GM21423 (cell line): Measurements from ENCODE around the gene QTRT2.

Experiments used
- ATAC-seq: cut with Tn5 transposase; IDR thresholded peaks from one replicate; pipeline ENCODE4 v1.9.1; 2021; ENCODE audit warnings: mild to moderate bottlenecking, moderate library complexity; ENCODE audit not compliant: unreplicated experiment

The QTRT2 gene

GRCh38 chr3:114056130-114057010, at the start of gene QTRT2, which contains the start of gene CCDC191:
Gene QTRT2 (plus strand): TSS chr3:114056737. CDS start chr3:114065258, 8,521 bp downstream.
Gene CCDC191 (minus strand): TSS chr3:114056526. CDS start chr3:114056466, 60 bp downstream.
- ATAC-seq, result peak; percentile 98

DNA sequence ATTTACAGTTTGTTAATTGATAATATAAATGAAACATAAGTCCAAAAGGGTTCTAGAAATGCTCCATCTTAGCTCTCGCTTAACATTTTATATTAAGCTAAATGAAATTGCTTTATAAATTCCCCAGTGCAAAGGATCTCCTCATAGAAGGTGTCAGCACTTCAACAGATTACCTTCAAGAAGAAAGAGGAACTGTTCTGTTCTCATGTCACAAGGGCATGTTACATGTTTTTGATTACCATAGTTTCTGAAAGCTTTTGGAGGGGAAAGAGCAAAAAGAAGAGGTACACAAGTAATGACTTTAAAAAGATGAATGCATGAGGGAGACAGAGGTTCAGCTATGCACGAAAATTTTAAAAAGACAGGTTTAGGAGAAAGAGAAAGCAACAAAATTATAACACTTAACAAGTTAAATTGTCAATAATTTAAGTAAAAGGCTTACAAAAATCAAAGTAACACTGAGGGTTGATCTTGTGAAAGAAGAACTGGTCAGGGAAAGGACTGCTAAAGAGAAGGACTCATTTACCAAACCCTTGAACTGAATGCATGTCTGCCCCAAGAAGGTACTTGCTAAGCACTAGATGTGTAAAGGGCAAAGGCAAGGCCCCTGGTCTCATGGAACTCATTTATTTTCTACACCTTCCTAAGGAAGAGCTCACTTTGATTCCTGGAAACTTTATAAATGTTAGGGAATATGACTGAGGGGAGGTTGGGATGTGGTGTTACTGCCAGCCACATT, 45.3 kb upstream of the QTRT2 start:
- ATAC-seq, result peak; percentile 70

DNA sequence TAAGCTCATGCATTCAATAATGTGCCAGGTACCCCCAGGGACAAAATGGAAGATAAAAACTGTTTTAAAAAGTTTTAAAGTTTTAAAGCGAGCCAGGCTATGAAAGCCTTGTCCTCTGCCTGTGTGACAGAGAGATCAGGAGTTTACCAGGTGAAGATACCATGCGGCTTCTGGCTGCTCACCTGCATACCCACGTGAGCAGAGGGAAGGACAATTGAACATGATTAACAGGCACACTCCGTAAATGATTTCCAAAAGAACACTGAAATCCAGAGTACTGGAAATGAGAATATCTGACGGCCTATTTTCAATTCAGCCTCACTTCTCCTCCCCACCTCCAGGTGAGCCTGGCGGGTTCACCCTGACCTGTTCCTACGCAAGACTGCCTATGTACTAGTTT, 42.3 kb upstream of the QTRT2 start:
- no peak for ATAC-seq

DNA sequence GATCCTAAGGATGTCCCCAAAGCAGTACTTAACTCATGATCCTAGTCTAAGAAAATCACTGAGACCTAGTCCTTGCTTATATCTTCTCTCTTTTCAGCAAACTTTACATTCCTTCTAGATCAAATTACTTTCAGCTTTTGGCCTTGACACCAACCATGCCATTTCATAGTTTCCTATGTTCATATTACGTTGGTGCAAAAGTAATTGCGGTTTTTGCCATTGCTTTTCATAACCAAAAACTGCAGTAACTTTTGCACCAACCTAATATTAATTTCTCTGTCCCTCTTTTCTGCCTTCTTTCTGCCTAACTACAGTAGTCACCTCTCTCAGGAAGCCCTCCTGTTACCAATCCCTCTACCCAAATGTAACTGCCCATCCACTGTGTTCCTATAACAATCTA, 37.1 kb upstream of the QTRT2 start:
- no peak for ATAC-seq

DNA sequence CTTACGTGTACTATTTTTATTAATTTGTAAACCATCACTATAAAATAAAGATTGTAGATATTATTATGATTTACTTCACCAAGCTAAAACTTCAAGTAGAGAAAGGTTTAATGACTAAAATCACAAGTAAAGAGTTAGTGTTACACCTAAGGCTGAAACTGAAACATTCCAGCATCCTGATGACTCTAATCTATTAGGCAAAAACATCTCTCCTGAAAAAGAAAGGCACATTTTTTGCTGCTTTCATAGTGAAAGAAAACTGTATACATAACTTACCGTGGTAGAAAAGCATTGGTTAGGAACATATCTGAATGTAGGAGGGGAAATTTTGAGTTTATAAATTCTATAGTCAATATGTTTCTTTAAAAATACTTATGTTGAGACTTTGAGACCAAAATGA, 35.6 kb upstream of the QTRT2 start:
- no peak for ATAC-seq

DNA sequence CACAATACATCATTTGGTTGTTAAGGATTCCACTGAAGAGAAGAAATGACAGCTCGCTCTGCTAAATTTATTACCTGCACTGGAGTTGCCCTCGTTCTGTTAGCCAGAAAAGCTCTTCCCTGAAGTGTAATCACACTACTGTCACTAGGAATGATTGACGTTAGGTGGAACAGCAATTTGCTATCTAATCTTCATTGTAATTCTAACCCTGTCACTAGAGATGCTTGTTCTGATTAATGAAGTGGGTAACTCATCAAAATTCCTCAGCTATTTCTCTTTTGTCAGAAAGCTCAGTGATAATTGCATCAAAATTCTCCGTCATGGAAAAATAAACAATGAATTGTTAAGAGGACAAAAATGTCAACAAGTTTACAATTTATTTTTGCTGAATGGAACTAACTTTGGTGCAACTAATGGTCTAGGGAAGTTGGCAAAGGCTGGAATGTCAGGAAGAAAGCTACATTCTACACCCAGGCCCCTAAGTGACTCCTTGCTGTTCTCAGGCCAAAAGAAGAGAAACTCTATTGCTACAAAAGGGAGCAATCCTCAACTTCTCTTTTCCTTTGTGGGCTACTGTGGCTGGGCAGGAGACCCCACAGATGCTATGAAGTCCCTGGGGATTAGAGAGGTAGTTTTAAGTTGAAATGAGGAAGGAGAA, 34.3 kb upstream of the QTRT2 start:
- no peak for ATAC-seq

DNA sequence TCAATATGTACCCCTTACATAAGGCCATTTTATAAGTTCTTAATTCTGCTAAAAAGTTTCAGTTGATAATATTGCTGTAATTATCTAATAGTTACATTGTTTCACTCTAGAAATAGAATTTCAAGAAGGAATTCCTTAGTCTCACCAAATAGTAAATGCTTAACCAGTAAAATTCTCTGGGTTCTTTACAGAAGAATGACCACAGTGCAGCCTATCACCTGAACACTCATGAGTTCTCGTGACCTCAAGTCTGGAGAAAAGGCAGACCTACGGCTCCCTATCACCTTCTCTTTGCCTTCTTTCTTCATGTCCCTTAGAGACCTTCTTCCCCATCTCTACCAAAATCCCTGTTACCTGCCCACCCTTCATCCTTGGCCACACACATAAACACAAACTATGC, 31.1 kb upstream of the QTRT2 start:
- ATAC-seq, result no peak

DNA sequence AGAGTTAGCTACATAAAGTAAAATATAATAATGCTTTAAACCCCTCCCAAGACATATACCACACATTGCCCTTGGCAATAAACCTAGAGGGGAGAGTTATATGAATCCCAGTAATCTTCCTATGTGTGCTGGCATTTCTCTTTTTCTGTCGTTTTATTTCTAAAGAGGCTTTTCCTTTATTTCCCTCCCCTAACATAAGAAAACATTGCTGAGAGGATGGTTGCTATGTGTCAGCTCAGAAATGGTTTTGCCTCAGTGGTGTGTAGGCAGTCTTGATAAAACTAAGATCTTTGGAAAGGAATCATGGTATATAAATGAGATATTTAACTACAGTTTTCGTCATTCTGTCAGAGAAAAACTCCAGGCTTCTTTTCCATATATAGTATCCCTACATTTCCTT, 30.2 kb upstream of the QTRT2 start:
- no peak for ATAC-seq

GRCh38 chr3:114033721-114034120, 22.8 kb upstream of the QTRT2 start:
- no peak for ATAC-seq

GRCh38 chr3:114034211-114034610, 22.3 kb upstream of the QTRT2 start:
- no peak for ATAC-seq

DNA sequence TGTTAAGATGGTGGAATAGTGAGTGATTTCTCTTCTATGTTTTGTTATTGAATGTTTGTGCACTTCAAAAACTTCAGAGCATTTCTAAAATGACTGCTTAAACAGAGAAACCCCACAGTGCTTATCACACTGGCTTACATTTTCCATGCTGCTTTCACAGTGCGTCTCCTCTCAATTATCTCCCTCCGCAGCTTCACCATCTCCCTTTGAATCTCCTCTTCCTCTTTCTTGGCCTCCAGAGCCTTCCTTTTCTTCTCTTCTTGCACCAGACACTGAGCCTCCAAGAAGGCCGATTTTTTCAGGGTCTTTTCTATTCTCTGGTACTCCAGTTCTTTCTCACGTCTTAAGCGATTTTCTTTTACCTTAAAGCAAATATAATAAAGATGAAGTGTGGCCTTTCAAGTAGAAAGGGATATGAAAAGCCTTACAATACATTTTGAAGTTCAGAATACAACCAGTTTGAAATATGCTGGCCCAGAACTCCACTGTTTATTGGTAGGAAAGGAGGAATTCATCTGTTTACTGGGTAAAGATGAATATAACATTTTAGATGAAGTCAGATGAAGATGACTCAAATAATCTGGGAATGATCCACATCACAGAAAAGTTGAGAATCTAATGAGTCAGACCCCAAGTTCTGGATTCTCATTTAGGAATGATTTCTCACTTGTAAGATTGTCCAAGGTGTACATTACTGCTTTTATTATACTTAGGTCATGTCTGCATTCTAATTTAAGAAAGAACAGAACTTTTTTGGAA, 21.6 kb upstream of the QTRT2 start:
- ATAC-seq, result no peak

DNA sequence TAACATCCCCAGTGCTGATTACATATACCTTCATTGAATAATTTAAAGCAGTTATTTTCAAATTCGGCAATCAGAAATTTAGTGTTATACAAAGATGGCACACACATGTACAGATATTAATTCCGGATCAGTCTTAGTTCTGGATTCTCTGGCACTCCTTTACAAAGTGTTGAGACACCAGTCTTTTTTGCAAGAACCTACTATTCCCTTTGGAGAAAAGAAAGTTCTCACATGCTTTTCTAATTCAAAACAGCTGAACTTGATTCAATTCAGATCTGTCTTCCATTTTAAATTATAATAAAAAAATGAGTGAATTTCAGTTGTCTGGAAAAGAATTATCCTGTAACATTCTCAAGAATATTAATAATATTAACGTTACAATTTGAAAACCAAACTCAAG, 20.6 kb upstream of the QTRT2 start:
- no peak for ATAC-seq

DNA sequence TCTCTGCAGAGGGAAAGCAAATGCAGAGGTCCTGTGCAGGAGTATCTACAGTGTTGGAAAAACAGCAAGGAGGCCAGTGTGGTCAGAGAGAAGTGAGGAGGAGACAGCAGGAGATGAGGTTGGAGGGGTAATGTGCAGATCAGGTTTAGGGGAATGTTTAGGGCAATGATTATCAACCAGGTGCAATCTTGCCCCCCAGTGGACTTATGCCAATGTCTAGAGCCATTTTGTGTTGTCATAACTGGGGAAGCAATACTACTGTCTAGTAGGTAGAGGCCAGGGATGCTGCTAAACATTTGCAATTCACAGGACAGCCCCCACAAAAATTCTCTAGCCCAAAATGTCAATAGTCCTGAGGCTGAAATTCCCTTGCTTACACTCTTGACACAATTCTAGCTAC, 13.3 kb upstream of the QTRT2 start:
- ATAC-seq, result no peak

DNA sequence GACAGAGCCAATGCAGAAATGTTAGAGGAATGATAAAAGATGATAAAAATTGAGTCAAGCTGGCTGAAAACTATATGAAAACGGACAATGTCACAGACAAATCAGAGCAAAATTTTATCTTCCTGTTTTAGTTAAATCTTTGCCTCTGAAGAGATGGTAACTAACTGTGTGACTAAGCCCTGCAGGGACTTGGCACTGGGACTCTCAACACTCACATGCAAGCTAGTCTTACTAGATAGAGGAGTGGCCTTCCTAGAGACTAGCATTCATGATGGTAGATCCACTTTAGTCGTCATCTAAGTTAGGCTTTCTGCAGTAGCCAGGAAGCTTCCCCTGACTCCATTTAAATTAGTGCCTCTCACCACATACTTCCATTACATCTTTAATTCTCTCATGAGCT, 4.3 kb upstream of the QTRT2 start:
- no peak for ATAC-seq

DNA sequence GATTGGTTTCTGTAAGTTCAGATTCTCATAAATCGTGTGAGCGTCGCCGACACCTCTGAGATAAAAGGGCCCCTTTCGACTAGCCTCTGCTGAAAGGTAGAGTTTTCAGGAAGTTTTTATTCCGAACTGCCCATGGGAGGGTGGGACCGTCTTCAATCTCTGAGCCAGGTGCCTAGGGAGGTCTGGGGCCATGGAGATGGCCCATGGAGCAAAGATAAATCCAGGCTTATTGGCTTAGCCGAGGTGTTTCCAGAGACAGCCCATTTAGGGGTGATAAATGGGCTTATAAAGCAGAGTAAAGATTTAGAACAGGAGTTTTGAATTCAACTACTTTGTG, 442 bp downstream of the QTRT2 start:
- ATAC-seq, result peak; percentile 5

- ATAC-seq, result no peak
Observed at GRCh38 chr3:114058646-114059045, 2.1 kb downstream of the QTRT2 start.

- ATAC-seq, result no peak
Observed at GRCh38 chr3:114060906-114061655, 4.5 kb downstream of the QTRT2 start.

DNA sequence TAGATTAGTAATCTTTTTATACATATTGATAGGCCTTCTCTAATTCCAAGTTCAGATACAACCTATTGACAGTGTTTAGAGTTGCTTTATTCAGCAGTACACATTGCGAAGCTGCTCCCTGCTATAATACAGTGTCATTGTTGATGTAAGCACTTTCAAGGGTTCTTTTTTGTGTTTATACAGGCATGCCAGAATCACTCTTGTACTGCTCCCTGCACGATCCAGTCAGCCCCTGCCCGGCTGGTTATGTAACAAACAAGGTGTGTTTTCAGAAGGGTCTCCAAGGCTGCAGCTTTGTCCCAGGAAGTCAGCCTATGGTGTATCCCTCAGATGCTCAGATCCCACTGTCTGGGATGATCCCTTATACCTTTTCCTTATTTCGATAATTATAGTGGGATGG, 11.3 kb downstream of the QTRT2 start:
- ATAC-seq, result no peak

GRCh38 chr3:114068336-114068735, 11.8 kb downstream of the QTRT2 start:
- ATAC-seq, result no peak

DNA sequence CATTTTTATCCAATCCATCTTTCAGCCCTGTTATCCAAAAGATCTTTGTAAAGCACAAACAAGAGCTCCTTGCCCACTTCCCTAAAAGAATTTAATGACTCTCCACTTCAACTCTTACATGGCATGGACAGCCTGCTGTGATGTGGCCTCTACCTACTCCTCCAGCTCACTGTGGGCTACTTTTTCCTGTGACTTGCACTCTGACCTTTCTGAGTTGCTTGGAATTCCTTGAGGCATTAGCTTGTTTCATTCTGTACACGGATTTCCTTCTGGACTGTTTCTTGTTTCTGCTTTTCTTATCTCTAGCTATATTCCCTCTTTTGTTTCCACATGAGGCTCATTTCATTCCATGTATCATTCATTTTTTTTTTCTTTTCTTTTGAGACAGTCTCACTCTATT, 15.2 kb downstream of the QTRT2 start:
- ATAC-seq, result no peak
